ENCODE data around the gene LAMA3.

The LAMA3 gene

DNA sequence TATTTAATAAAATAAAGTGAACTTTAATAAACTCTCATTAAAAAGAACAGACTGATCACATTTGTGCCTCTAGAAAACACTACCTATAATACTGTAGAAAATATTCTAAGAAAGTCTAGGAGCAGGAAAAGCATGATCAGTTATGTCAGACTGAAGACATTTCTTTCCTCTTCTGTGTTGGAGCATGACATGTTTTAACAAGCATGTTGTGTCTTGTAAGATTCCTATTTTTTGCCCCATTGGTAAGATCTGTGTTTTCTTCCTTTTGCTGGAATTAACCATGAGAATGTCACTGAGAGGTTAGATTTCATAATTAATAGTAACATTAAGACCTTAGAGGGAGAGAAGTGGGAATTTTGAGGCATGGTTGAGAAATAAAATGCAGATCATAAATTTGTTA, 27.7 kb downstream of the LAMA3 start:
- H3K27ac ChIP-seq: no peak overlapping the region
- TF ChIP-seq, protein P1, sequence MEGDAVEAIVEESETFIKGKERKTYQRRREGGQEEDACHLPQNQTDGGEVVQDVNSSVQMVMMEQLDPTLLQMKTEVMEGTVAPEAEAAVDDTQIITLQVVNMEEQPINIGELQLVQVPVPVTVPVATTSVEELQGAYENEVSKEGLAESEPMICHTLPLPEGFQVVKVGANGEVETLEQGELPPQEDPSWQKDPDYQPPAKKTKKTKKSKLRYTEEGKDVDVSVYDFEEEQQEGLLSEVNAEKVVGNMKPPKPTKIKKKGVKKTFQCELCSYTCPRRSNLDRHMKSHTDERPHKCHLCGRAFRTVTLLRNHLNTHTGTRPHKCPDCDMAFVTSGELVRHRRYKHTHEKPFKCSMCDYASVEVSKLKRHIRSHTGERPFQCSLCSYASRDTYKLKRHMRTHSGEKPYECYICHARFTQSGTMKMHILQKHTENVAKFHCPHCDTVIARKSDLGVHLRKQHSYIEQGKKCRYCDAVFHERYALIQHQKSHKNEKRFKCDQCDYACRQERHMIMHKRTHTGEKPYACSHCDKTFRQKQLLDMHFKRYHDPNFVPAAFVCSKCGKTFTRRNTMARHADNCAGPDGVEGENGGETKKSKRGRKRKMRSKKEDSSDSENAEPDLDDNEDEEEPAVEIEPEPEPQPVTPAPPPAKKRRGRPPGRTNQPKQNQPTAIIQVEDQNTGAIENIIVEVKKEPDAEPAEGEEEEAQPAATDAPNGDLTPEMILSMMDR (conservative IDR thresholded peaks at IDR 0.05): no peak
- no peak for TF ChIP-seq ZFX (IDR thresholded peaks at IDR 0.05)

DNA sequence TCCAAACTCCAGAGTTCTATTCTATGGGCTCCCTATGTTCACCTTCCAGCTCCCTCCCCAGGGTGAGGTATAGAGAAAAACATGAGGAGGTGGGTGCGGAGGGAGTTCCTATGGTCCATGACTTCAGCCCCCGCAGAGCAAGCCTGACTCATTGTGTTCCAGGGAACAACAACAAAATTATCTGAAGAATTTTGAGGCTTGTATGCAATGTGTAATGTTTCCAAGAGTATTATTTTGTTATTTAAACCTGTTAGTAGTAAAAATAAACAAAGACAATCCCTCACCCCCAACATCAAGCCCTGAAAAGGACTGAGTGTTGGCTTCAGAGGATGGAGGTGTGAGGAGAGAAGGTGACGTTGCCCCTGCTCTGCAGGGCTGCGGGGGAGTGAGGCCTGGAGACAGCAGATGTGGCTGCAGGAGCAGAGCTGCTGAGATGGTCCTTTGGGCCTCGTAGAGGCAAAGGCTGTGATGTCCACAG, 29.0 kb downstream of the LAMA3 start:
- no peak overlapping the region for H3K27ac ChIP-seq

DNA sequence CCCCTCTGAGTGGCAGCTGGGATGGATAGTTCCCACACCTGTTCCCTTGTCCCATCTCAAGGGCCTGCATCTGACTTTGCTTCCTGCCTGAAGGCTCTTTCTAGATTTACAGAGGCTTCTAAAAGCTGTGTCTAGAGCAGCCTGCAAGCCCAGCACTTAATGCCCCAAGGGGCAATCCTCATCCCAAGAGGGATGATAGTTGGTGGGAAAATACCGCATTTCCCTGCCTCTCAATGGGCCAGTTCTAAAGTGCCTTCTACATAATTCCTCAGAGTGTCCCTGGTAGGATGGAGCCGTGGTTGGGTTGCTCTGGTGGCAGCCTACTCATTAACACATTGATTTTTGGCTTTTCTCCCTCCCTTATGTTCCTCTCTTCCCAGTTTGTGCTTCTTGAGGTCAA, 29.5 kb downstream of the LAMA3 start:
- TF ChIP-seq ZFX (IDR thresholded peaks at IDR 0.05): no peak
- TF ChIP-seq, protein P1 (conservative IDR thresholded peaks at IDR 0.05): no peak
- H3K27ac ChIP-seq: no peak overlapping the region

More for the DNA sequence above, 29.0 kb downstream of the LAMA3 start:
- TF ChIP-seq, protein P1 (conservative IDR thresholded peaks at IDR 0.05): no peak
- no peak for TF ChIP-seq ZFX (IDR thresholded peaks at IDR 0.05)

DNA sequence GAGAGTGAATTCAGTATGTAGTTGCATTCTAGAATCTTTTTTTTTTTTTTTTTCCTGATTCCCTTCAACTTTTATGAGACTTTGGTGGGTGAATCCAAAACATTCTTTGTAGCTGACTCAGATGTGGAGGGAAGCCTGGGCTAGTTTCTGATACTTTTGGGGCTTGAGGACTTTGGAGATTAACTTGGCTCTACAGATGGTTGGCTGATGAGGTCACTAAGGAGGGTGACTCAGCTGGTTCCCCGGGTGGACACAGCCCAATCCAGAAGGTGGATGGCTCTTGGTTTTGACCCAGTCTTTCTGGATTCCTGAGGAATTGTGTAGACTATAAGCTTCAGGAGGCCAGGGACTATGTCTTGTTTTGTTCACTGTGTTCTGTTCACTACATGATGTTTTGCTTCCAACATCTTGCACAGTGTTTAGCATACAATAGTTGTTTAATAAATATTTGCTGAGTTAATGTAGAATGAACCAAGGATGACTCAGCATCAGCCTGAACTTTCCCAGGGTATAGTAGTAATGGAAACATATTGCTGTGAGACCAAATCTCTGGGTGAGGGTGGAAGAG, 30.5 kb downstream of the LAMA3 start:
- H3K27ac ChIP-seq: no peak overlapping the region
- TF ChIP-seq, protein P1 (conservative IDR thresholded peaks at IDR 0.05): no peak
- no peak for TF ChIP-seq ZFX (IDR thresholded peaks at IDR 0.05)

DNA sequence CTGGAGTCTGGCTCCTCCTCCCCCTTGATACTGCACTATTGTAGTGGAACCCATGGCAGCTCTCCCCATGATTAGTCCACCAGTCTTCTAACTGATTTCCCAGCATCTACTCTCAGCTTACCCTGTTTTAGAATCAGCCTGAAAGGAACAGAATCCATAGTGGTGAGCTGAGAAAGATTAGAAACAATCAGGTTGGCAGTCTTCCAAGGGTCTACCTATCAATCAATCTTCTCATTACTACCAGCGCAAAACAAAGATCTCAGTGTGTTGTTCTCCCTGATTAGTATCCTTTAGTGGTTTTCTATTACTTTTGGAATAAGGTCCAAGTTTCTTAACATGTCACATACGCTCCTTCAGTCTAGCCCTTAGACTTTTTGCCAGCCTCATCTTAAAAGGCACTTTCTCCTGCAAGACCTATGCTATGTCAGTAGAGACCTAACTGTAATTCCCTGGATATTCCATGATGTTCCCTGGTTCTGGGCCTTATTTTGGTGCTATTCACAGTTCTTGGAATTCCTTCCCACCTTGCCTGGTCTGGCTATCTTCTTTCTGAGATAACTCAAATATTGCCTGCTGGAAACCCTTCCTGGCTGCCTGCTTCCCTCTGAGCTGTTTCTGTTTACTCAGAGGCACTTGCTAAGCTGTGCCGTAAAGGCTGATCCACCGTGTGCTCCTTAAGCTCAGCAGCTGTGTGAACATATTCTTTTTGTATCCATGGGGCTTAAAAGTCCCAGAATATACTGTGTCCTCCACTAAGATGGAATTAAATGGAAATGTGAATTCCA, 32.6 kb downstream of the LAMA3 start:
- no peak overlapping the region; the same call in 1 of the 2 replicates for H3K27ac ChIP-seq
- TF ChIP-seq ZFX (IDR thresholded peaks at IDR 0.05): no peak
- TF ChIP-seq, protein P1 (conservative IDR thresholded peaks at IDR 0.05): no peak

DNA sequence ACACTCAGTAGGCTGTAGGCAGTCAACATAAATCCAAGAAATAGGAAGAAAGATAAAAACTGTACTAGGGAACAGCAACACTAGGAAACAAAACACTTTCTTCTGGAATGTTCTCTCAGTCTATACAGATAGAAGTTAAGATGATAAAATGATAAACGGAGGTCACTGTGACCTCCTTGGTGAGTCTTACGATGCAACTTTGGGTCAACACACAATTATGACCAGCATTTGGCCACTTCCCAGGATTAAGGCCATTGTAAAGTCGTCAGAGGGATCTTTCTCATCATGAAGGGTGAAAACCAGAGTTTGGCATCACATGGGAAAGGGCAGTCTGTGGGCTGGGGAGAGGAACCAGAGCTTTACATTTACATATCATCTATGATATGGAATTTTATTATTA, 33.4 kb downstream of the LAMA3 start:
- H3K27ac ChIP-seq: no peak overlapping the region
- TF ChIP-seq, protein P1 (conservative IDR thresholded peaks at IDR 0.05): no peak
- TF ChIP-seq ZFX (IDR thresholded peaks at IDR 0.05): no peak

DNA sequence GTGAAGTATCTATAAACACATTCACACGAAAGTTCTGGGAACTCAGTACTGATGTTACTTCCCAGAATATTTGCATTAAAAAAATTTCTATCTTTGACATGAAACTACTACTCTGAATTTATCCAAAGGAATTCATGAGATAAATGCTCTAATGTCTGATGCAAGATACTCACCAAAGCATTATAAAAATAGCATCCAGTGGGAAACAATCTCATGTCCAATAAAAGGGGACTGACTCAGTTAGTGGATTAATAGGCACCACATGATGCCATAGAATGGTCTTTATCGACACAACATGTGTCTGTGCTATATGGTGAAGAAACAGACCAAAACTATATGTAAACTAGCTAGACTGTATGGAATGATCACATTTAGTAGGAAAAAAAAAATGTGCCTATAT, 33.9 kb downstream of the LAMA3 start:
- no peak for TF ChIP-seq ZFX (IDR thresholded peaks at IDR 0.05)
- TF ChIP-seq, protein P1 (conservative IDR thresholded peaks at IDR 0.05): no peak
- H3K27ac ChIP-seq: no peak overlapping the region

Measured in C4-2B (cell line).